Neural progenitor cell (in vitro differentiated cells): ENCODE results near the gene DRG1. TPM values are rescaled to one million over a fixed set of nuclear protein-coding genes. Genes with fewer than 3 reads are reported as not detected.
A peak's percentile ranks its signal among the peaks of the same experiment; 100 is the strongest.

Experiments used
- DNase-seq: peaks from one replicate; pipeline ENCODE4 v3.0.0-alpha.2; 2016; ENCODE audit warnings: low spot score
- H2AFZ ChIP-seq: fragments of 200-600 bp; sonication (generic); replicated peaks from 2 replicates; pipeline ENCODE4 v1.6.1; 2016; ENCODE audit warnings: antibody characterized with exemption
- H3F3A ChIP-seq: fragments of 200-600 bp; sonication (generic); 2 replicates; pipeline ENCODE4 v1.6.1; 2016; ENCODE audit warnings: antibody characterized with exemption, low read depth
- H3K27ac ChIP-seq: fragments of 200-600 bp; sonication (generic); 2 replicates; pipeline ENCODE4 v1.5.1; 2016; ENCODE audit warnings: mild to moderate bottlenecking
- H3K27me3 ChIP-seq: fragments of 200-600 bp; sonication (generic); 2 replicates; pipeline ENCODE4 v1.6.1; 2016; ENCODE audit warnings: mild to moderate bottlenecking, moderate library complexity
- H3K36me3 ChIP-seq: fragments of 200-600 bp; sonication (generic); 2 replicates; pipeline ENCODE4 v1.5.1; 2016
- H3K4me1 ChIP-seq: fragments of 200-600 bp; sonication (generic); 2 replicates; pipeline ENCODE4 v1.6.1; 2016; ENCODE audit warnings: mixed run types
- H3K4me2 ChIP-seq: fragments of 200-600 bp; sonication (generic); 2 replicates; pipeline ENCODE4 v1.6.1; 2016
- H3K4me3 ChIP-seq: fragments of 200-600 bp; sonication (generic); 2 replicates; pipeline ENCODE4 v1.5.1; 2016
- H3K79me2 ChIP-seq: fragments of 200-600 bp; sonication (generic); 2 replicates; pipeline ENCODE4 v1.6.1; 2016; ENCODE audit warnings: low read depth
- H3K9ac ChIP-seq: fragments of 200-600 bp; sonication (generic); 2 replicates; pipeline ENCODE4 v1.6.1; 2016
- H3K9me3 ChIP-seq: fragments of 200-600 bp; sonication (generic); 2 replicates; pipeline ENCODE4 v1.5.1; 2016; ENCODE audit warnings: low read depth
- H4K20me1 ChIP-seq: fragments of 200-600 bp; sonication (generic); 2 replicates; pipeline ENCODE4 v1.6.1; 2016; ENCODE audit warnings: low read depth
- H3K27ac Mint-ChIP-seq: 3 replicates; pipeline ENCODE4 v1.8.0; 2021; ENCODE audit warnings: mixed read lengths
- H3K27me3 Mint-ChIP-seq: 2 replicates; pipeline ENCODE4 v1.8.0; 2022; ENCODE audit warnings: low read depth, mild to moderate bottlenecking, inconsistent platforms, moderate library complexity, mixed read lengths; ENCODE audit not compliant: insufficient read depth
- H3K36me3 Mint-ChIP-seq: 3 replicates; pipeline ENCODE4 v1.8.0; 2021; ENCODE audit warnings: mixed read lengths
- H3K4me1 Mint-ChIP-seq: 3 replicates; pipeline ENCODE4 v1.8.0; 2021; ENCODE audit warnings: mixed read lengths
- H3K4me3 Mint-ChIP-seq: 3 replicates; pipeline ENCODE4 v1.8.0; 2021; ENCODE audit warnings: mild to moderate bottlenecking, moderate library complexity, mixed read lengths
- H3K9me3 Mint-ChIP-seq: 3 replicates; pipeline ENCODE4 v1.8.0; 2020; ENCODE audit warnings: mixed read lengths
- EZH2 ChIP-seq: fragments of 200-600 bp; sonication (generic); IDR thresholded peaks from 2 replicates; pipeline ENCODE4 v1.6.1; 2017; ENCODE audit warnings: antibody characterized with exemption, mild to moderate bottlenecking, moderate library complexity
- EZH2phosphoT487 ChIP-seq: fragments of 200-600 bp; sonication (generic); IDR thresholded peaks from 2 replicates; pipeline ENCODE4 v1.6.1; 2017; ENCODE audit warnings: antibody characterized with exemption
- total RNA-seq: library from RNA; depleted of rRNA; stranded (reverse); fragments of >200 nt; gene quantifications from 2 replicates; pipeline ENCODE4 v1.2.3, GENCODE V29; 2015; ENCODE audit warnings: low replicate concordance
- TF ChIP-seq, protein P1 (sequence below): fragments of 200-600 bp; sonication (generic); IDR thresholded peaks from 2 replicates; pipeline ENCODE4 v1.5.1; 2017; ENCODE audit warnings: antibody characterized with exemption, mild to moderate bottlenecking

Gene DRG1, protein sequence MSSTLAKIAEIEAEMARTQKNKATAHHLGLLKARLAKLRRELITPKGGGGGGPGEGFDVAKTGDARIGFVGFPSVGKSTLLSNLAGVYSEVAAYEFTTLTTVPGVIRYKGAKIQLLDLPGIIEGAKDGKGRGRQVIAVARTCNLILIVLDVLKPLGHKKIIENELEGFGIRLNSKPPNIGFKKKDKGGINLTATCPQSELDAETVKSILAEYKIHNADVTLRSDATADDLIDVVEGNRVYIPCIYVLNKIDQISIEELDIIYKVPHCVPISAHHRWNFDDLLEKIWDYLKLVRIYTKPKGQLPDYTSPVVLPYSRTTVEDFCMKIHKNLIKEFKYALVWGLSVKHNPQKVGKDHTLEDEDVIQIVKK
- total RNA-seq = 70.9 and 78.9 TPM in 2 replicates

DNA sequence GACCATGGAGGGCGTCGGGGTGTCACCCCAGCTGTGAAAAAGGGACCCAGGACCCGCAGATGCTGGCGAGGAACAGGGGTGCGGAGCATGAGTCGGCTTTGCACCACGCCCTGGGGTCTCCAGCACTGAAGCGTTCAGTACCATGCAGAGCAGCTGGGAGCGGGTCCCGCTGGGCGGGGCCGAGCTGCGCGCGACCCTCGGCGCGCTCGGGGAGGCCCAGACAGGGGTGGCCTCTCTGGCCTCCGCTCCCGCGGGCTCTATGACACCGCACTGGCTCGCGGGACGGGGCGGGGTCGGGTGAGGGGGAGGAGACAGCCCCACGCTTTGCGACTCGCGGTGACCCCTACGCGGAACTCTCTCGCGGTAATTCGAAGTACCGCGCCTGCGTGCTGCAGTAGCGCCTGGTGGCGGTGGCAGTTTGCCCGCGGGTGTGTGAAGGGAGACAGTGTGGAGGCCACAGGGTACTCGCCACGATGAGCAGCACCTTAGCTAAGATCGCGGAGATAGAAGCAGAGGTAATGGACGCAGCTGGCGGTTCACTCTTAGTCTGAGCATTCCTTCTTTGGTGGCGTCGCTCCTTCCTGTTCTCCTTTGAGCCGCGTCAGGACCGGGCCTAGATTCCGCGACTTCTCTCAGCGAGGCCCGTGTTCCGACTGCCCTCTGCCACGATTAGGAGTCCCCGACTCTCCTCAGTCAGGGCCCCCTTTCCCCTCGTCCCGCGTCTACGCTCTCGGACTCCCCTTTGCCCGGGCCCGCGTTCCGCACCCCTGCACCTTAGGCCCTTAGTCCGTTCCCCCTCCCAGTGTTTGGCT is at the start of gene DRG1:
DRG1 (plus strand) TSS at position 394 of the 812 bp plus-strand sequence; CDS start at position 474, 80 bp downstream.
- H3K9me3 Mint-ChIP-seq = peaks cover 1% of the 10 kb centered on the region
- peak within 1 kb of the TSS; percentile 95 for H3K4me3 Mint-ChIP-seq
- peak; percentile 97 for DNase-seq
- H3K27me3 ChIP-seq = no peaks in the 10 kb centered on the region
- TF ChIP-seq, protein P1, sequence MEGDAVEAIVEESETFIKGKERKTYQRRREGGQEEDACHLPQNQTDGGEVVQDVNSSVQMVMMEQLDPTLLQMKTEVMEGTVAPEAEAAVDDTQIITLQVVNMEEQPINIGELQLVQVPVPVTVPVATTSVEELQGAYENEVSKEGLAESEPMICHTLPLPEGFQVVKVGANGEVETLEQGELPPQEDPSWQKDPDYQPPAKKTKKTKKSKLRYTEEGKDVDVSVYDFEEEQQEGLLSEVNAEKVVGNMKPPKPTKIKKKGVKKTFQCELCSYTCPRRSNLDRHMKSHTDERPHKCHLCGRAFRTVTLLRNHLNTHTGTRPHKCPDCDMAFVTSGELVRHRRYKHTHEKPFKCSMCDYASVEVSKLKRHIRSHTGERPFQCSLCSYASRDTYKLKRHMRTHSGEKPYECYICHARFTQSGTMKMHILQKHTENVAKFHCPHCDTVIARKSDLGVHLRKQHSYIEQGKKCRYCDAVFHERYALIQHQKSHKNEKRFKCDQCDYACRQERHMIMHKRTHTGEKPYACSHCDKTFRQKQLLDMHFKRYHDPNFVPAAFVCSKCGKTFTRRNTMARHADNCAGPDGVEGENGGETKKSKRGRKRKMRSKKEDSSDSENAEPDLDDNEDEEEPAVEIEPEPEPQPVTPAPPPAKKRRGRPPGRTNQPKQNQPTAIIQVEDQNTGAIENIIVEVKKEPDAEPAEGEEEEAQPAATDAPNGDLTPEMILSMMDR = no peak
- TF ChIP-seq EZH2 (no peak), EZH2phosphoT487 (no peak)
- peaks cover 16% of the 10 kb centered on the region for H3K4me1 ChIP-seq
- peaks cover 8% of the 10 kb centered on the region for H3K36me3 Mint-ChIP-seq
- peak within 1 kb of the TSS; percentile 92 for H3K4me2 ChIP-seq
- peak within 1 kb of the TSS; percentile 71 for H2AFZ ChIP-seq
- peak within 1 kb of the TSS; percentile 75 for H3K4me3 ChIP-seq
- H3K36me3 ChIP-seq = peaks cover 5% of the 10 kb centered on the region
- no peaks in the 10 kb centered on the region for H3K9me3 ChIP-seq
- H3K27me3 Mint-ChIP-seq = peaks cover 2% of the 10 kb centered on the region
- peaks cover 9% of the 10 kb centered on the region for H3K4me1 Mint-ChIP-seq
- peaks cover 26% of the 10 kb centered on the region for H3F3A ChIP-seq
- peaks cover 20% of the 10 kb centered on the region for H4K20me1 ChIP-seq
- peaks cover 51% of the 10 kb centered on the region for H3K79me2 ChIP-seq
- peak within 1 kb of the TSS; percentile 80 for H3K27ac ChIP-seq
- peak within 1 kb of the TSS; percentile 93 for H3K9ac ChIP-seq
- peak within 1 kb of the TSS; percentile 81 for H3K27ac Mint-ChIP-seq

- DNase-seq = no peak
- Mint-ChIP-seq H3K4me1 (peaks cover 25% of the 10 kb centered on the region), H3K27ac (no peak overlapping the region), H3K27me3 (peaks cover 6% of the 10 kb centered on the region), H3K4me3 (no peak overlapping the region), H3K9me3 (no peaks in the 10 kb centered on the region), H3K36me3 (no peaks in the 10 kb centered on the region)
- no peaks in the 10 kb centered on the region for H3K9me3 ChIP-seq
- peaks cover 3% of the 10 kb centered on the region for H3K4me1 ChIP-seq
- H3F3A ChIP-seq = peaks cover 30% of the 10 kb centered on the region
- H3K27ac ChIP-seq = no peak overlapping the region
- no peak overlapping the region for H3K9ac ChIP-seq
- no peaks in the 10 kb centered on the region for H3K27me3 ChIP-seq
- H3K4me2 ChIP-seq = no peak overlapping the region
- H3K79me2 ChIP-seq = peaks cover 30% of the 10 kb centered on the region
- peaks cover 2% of the 10 kb centered on the region for H4K20me1 ChIP-seq
- no peaks in the 10 kb centered on the region for H3K36me3 ChIP-seq
- no peak overlapping the region for H2AFZ ChIP-seq
- H3K4me3 ChIP-seq = no peak overlapping the region
- TF ChIP-seq, protein P1 = no peak
- TF ChIP-seq EZH2phosphoT487 = no peak
- TF ChIP-seq EZH2 = no peak
These were observed 49.4 kb upstream of the DRG1 start for GRCh38 chr22:31349960-31350359.

- H3K9ac ChIP-seq = no peak overlapping the region
- no peak for TF ChIP-seq EZH2phosphoT487
- TF ChIP-seq EZH2 = no peak
- TF ChIP-seq, protein P1 = no peak
- no peak overlapping the region for H3K4me3 ChIP-seq
- H3K27me3 ChIP-seq = no peaks in the 10 kb centered on the region
- no peak overlapping the region for H2AFZ ChIP-seq
- H3K9me3 Mint-ChIP-seq = no peaks in the 10 kb centered on the region
- no peaks in the 10 kb centered on the region for H3K36me3 ChIP-seq
- peaks cover 27% of the 10 kb centered on the region for H3F3A ChIP-seq
- H3K27me3 Mint-ChIP-seq = peaks cover 6% of the 10 kb centered on the region
- peaks cover 25% of the 10 kb centered on the region for H3K79me2 ChIP-seq
- no peaks in the 10 kb centered on the region for H3K4me1 ChIP-seq
- peaks cover 24% of the 10 kb centered on the region for H3K4me1 Mint-ChIP-seq
- H3K27ac Mint-ChIP-seq = no peak overlapping the region
- H3K36me3 Mint-ChIP-seq = no peaks in the 10 kb centered on the region
- no peaks in the 10 kb centered on the region for H3K9me3 ChIP-seq
- H4K20me1 ChIP-seq = no peaks in the 10 kb centered on the region
- no peak overlapping the region for H3K4me2 ChIP-seq
- no peak overlapping the region for H3K4me3 Mint-ChIP-seq
- peak; percentile 37 for DNase-seq
- no peak overlapping the region for H3K27ac ChIP-seq
These were observed 49.0 kb upstream of the DRG1 start for GRCh38 chr22:31350410-31350863.
